ENCODE data around the gene PGBD5. TPM values are rescaled to one million over a fixed set of nuclear protein-coding genes. Genes with fewer than 3 reads are reported as not detected.

PGBD5 gene
- total RNA-seq, 2 donors from 2014 or later, result 0.03 TPM; not detected in 1

GRCh38 chr1:230321741-230322420, 104.3 kb downstream of the PGBD5 start:
- H3K9me3 Mint-ChIP-seq, result no peaks in the 10 kb centered on the region
- H3K36me3 Mint-ChIP-seq, result no peaks in the 10 kb centered on the region
- ATAC-seq (no peak), DNase-seq (ENCODE audit: low spot score) (no peak)
- H3K27me3 Mint-ChIP-seq, result peaks cover 0 to 4% of the 10 kb centered on the region in 2 donors
- H3K4me1 Mint-ChIP-seq (ENCODE audit: low read depth in 2 of 2), result no peaks in the 10 kb centered on the region
- H3K27ac Mint-ChIP-seq, result no peak overlapping the region
- no peak overlapping the region for H3K4me3 Mint-ChIP-seq

DNA sequence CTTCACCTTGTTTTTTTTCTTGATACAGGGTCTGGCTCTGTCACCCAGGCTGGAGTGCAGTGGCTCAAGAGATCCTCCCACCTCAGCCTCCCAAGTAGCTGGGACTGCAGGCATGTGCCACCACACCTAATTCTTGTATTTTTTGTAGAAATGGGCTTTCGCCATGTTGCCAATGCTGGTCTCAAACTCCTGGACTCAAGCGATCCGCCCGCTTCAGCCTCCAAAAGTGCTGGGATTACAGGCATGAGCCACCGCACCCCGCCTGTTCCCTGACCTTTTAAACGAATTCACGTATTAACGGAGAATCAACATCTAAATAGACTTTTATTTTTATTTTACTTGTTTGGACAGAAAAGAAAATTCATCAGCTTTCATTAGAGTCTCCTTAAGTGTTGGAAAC, 104.8 kb downstream of the PGBD5 start:
- DNase-seq (ENCODE audit: low spot score) (no peak), ATAC-seq (no peak)
- H3K27ac Mint-ChIP-seq, result no peak overlapping the region
- H3K4me1 Mint-ChIP-seq (ENCODE audit: low read depth in 2 of 2), result no peaks in the 10 kb centered on the region
- no peak overlapping the region for H3K4me3 Mint-ChIP-seq
- no peaks in the 10 kb centered on the region for H3K36me3 Mint-ChIP-seq
- peaks cover 0 to 4% of the 10 kb centered on the region in 2 donors for H3K27me3 Mint-ChIP-seq
- H3K9me3 Mint-ChIP-seq, result no peaks in the 10 kb centered on the region

GRCh38 chr1:230320804-230321203, 105.3 kb downstream of the PGBD5 start:
- no peaks in the 10 kb centered on the region for H3K9me3 Mint-ChIP-seq
- H3K4me3 Mint-ChIP-seq, result no peak overlapping the region
- H3K36me3 Mint-ChIP-seq, result no peaks in the 10 kb centered on the region
- ATAC-seq, result no peak
- no peak overlapping the region for H3K27ac Mint-ChIP-seq
- H3K4me1 Mint-ChIP-seq (ENCODE audit: low read depth in 2 of 2), result no peaks in the 10 kb centered on the region
- H3K27me3 Mint-ChIP-seq, result peaks cover 0 to 4% of the 10 kb centered on the region in 2 donors
- no peak for DNase-seq (ENCODE audit: low spot score)

DNA sequence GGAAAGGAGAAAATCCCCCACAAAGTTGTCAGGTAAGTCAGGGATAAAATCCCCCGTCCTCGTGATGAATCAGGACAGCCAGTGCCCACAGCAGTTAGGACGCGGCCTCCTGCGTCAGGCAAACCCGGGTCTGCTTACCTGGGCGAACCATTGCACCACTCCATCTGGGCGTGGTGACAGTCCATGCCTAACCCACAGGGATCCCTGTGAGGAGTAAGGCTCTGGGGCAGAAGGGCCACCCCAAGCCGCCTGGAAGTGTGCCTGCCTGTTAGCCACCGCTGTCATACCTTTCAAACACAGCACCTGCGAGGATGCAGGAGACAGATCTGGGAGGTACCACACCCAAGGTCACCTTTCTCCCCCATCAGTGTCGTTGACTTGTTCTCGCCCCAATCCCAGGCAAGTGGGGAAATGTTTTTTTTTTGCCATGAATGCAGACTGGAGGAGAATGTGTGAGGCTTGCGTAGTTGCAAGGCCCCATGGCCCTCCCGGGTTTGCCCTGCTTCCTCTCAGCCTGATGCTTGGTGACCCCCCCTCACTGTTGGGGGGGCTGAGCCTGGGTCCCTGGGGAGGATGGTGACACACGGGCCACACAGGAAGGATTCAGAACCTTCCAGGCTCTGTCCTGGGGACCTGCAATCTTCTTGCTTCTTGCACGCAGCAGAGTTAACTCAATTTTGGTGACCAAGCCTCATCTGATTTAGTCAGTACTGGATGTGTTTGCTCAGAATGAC, 107.0 kb downstream of the PGBD5 start:
- no peak for DNase-seq (ENCODE audit: low spot score)
- ATAC-seq, result peak in 1 of 2 donors; percentile 30
- peaks cover 0 to 3% of the 10 kb centered on the region in 2 donors for H3K27me3 Mint-ChIP-seq
- no peaks in the 10 kb centered on the region for H3K9me3 Mint-ChIP-seq
- no peaks in the 10 kb centered on the region for H3K4me1 Mint-ChIP-seq (ENCODE audit: low read depth in 2 of 2)
- H3K27ac Mint-ChIP-seq, result no peak overlapping the region
- no peaks in the 10 kb centered on the region for H3K36me3 Mint-ChIP-seq
- H3K4me3 Mint-ChIP-seq, result no peak overlapping the region

DNA sequence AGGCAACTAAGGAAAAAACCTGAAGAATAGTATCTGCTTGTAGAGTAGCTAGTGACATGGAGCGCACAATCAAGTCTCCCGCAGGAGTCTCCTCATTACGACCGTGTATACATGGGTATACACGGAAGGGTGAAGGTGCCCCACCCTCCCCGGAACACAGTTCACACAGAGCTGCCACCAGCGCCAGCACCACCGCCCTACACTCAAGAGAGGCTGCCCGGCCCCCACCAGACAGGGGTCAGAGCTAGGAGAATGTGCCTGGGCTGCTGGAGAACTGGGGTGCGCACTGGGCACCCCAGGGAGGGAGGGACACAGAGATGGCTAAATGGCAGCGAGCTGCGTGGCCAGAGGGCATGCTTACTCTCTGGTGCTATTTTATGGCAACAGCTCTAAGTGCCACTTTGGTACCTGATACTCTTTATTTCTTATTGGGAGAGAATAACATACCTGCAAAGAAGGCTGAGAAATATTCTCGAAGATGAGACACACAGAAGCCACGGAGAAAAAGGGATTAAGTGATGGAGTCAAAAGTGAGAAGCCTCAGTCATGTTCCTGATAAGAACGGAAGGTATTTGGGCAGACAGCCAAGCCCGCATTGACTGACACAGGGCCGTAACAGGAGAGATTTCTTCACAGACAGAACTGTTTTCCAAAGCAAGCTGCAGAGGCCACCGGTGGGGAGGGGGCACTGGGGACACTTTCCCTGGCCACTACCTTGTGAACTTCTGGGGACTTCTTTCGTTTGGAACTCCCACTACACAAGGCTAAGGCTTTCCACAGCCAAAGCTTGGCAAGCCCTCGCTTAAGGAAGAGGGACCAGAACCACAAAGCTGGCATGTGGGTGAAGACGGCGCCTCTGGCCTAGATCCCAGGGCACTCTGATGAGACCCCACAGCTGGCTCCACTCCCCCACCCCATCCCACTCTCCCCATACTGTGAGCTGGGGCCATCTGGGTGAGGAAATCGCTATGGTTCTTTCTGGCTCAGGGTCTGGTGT, 108.0 kb downstream of the PGBD5 start:
- ATAC-seq, result no peak
- no peak overlapping the region for H3K27ac Mint-ChIP-seq
- H3K36me3 Mint-ChIP-seq, result no peaks in the 10 kb centered on the region
- no peaks in the 10 kb centered on the region for H3K4me1 Mint-ChIP-seq (ENCODE audit: low read depth in 2 of 2)
- H3K27me3 Mint-ChIP-seq, result peaks cover 0 to 2% of the 10 kb centered on the region in 2 donors
- no peak overlapping the region for H3K4me3 Mint-ChIP-seq
- no peak for DNase-seq (ENCODE audit: low spot score)
- no peaks in the 10 kb centered on the region for H3K9me3 Mint-ChIP-seq

- Mint-ChIP-seq H3K36me3 (no peaks in the 10 kb centered on the region), H3K27ac (no peak overlapping the region), H3K4me1 (ENCODE audit: low read depth in 2 of 2) (no peaks in the 10 kb centered on the region), H3K9me3 (no peaks in the 10 kb centered on the region), H3K27me3 (peaks cover 1 to 2% of the 10 kb centered on the region in 2 donors), H3K4me3 (no peak overlapping the region)
- ATAC-seq (peak in 1 of 2 donors; percentile 15), DNase-seq (ENCODE audit: low spot score) (no peak)
Measured at GRCh38 chr1:230316864-230317745, 109.0 kb downstream of the PGBD5 start.

DNA sequence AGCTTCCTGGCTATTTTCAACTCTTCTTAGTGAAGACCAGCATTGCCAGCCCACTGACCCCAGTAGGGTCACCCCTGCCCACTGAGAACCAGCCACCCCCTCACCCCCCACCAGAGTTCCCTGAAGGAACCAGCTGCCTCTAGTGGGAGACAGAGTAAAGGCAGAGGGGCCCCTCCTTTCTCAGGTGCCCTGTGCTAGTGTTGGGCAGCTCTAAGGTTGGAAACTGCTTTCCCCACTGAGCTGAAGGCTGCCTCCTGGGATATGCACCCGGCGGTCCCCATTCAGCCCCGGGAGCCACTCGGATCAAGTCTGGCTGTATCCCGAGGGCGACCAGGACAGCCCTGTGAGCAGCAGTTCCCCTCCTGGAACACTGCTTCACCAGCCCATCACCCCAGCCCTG, 111.0 kb downstream of the PGBD5 start:
- no peak for ATAC-seq
- no peak overlapping the region for H3K4me3 Mint-ChIP-seq
- no peak overlapping the region for H3K27ac Mint-ChIP-seq
- DNase-seq (ENCODE audit: low spot score), result no peak
- peaks cover 2 to 5% of the 10 kb centered on the region in 2 donors for H3K4me1 Mint-ChIP-seq (ENCODE audit: low read depth in 2 of 2)
- no peaks in the 10 kb centered on the region for H3K36me3 Mint-ChIP-seq
- no peaks in the 10 kb centered on the region for H3K9me3 Mint-ChIP-seq
- H3K27me3 Mint-ChIP-seq, result peaks cover 8% of the 10 kb centered on the region in 2 donors

- Mint-ChIP-seq H3K4me3 (no peak overlapping the region), H3K4me1 (ENCODE audit: low read depth in 2 of 2) (peaks cover 2 to 5% of the 10 kb centered on the region in 2 donors), H3K27me3 (peaks cover 8% of the 10 kb centered on the region in 2 donors), H3K36me3 (no peaks in the 10 kb centered on the region), H3K27ac (no peak overlapping the region), H3K9me3 (no peaks in the 10 kb centered on the region)
- ATAC-seq, result no peak
- peak; percentile 38 for DNase-seq (ENCODE audit: low spot score)
Measured at GRCh38 chr1:230314142-230314470, 112.0 kb downstream of the PGBD5 start.

DNA sequence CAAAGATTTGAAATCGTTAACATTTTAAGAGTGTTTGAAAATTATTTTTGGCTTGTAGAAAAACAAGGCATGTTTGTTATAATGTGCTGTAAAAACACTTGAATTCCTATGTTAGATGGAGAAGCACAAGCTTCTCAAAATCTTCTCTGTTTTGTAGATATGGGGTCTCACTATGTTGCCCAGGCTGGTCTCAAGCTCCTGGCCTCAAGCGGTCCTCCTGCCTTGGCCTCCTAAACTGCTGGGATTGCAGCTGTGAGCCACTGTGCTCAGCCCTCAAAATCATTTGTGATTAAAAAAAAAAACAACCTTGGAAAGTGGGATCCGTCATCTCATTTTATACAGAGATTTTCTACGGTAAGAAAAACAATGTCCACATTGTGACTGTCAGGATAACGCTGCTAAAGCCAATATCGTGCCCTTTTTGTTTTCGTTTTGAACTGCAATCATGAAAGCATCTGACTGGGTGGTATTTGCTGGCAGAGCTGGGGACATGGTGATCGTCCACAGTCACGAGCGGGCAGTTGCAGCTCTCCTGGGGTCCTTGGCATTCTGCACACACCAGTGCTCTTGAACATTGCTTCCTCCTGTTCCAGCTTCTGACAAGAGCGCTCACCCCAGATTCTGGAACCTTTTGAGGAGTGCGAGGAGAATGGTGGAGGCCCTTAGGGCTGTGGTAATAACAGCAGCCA, 112.5 kb downstream of the PGBD5 start:
- DNase-seq (ENCODE audit: low spot score) (no peak), ATAC-seq (no peak)
- no peak overlapping the region for H3K27ac Mint-ChIP-seq
- no peak overlapping the region for H3K4me3 Mint-ChIP-seq
- H3K9me3 Mint-ChIP-seq, result no peaks in the 10 kb centered on the region
- peaks cover 2 to 5% of the 10 kb centered on the region in 2 donors for H3K4me1 Mint-ChIP-seq (ENCODE audit: low read depth in 2 of 2)
- no peaks in the 10 kb centered on the region for H3K36me3 Mint-ChIP-seq
- peaks cover 8% of the 10 kb centered on the region in 2 donors for H3K27me3 Mint-ChIP-seq

DNA sequence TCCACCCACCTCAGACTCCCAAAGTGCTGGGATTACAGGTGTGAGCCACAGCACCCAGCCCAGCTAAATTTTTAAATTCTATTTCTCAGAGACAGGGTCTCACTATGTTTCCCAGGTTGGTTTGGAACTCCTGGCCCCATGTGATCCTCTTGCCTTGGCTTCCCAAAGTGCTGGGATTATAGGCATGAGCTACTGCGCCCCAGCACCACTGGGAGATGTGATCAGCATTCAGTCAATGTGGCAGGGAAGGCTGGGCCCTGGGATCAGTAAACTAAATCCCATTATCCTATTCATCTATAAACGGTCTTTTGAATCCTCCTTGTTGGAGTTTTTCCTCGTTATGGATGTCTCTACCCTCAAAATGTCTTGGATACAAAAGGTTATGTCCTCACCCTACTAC, 113.5 kb downstream of the PGBD5 start:
- Mint-ChIP-seq H3K27me3 (peaks cover 8% of the 10 kb centered on the region in 2 donors), H3K36me3 (no peaks in the 10 kb centered on the region), H3K9me3 (no peaks in the 10 kb centered on the region), H3K4me3 (no peak overlapping the region), H3K27ac (no peak overlapping the region), H3K4me1 (ENCODE audit: low read depth in 2 of 2) (peaks cover 2 to 5% of the 10 kb centered on the region in 2 donors)
- no peak for DNase-seq (ENCODE audit: low spot score)
- no peak for ATAC-seq

DNA sequence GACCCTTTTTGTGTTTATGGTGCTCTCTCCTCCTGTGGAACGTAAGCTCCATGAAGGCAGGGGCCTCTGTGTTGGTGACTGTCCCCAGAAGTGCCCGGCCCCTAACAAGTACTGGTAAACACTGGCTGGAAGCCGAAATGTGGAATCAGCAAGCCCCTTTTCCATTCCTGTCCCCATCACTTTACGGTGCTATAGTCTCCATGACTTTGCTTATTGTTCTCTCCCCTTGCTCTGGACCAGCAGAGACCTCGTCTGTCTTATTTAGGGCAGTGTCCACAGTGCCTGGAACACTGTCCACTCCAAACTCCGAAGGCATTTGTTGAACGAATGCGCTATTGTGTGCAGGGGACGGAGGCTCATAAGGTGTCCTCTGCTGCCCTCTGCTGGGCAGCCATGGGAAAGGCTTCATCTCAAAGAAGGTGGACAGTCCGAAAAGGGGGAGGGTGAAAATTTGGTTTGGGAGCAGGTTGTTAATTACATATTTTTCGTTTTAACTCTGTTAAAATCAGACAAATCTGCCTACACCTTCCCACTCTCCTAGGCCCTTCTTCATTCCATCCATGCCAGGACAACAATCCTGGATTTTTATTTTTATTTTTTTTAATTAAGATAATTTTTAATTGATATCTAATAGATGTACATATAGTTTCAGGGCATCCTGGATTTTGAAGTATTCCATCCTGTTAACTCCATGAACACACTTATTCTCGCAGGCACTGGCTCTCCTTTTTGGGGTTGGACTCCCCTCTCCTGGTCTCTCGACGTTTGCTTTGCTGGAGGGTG, 115.6 kb downstream of the PGBD5 start:
- Mint-ChIP-seq H3K36me3 (no peaks in the 10 kb centered on the region), H3K27ac (no peak overlapping the region), H3K27me3 (peaks cover 8% of the 10 kb centered on the region in 2 donors), H3K4me3 (no peak overlapping the region), H3K9me3 (no peaks in the 10 kb centered on the region), H3K4me1 (ENCODE audit: low read depth in 2 of 2) (peaks cover 5% of the 10 kb centered on the region in 2 donors)
- peak; percentile 66 for DNase-seq (ENCODE audit: low spot score)
- ATAC-seq, result peak; percentile 65 to 80

DNA sequence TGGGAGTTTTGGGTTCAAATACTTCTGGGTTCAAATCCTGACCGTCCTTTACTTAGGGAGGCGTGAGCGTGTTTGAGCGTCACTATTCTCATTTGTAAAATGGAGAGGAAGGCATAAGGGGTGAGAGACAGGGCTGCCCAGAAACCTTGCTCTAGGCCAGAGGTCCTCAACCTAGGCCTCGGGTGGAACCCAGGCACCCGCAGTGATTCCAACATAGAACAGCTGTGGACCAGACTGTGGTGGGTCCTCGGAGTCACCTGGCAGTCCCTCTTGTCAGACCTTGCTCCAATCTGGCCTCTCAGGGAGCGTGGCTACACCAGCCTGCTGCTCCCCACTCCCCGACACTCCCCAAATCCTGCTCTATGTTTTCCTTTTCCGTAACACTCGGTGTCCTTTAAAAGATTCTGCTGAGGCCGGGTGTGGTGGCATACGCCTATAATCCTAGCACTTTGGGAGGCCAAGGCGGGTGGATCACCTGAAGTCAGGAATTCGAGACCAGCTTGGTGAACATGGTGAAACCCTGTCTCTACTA, 116.4 kb downstream of the PGBD5 start:
- DNase-seq (ENCODE audit: low spot score) (peak; percentile 57), ATAC-seq (no peak)
- Mint-ChIP-seq H3K4me1 (ENCODE audit: low read depth in 2 of 2) (peaks cover 5% of the 10 kb centered on the region in 2 donors), H3K27me3 (peaks cover 8% of the 10 kb centered on the region in 2 donors), H3K36me3 (no peaks in the 10 kb centered on the region), H3K4me3 (no peak overlapping the region), H3K9me3 (no peaks in the 10 kb centered on the region), H3K27ac (no peak overlapping the region)
